Fibroblast of peridontal ligament (primary cell): ENCODE measurements around the gene TSPO2.
A peak's percentile ranks its signal among the peaks of the same experiment; 100 is the strongest.

Source experiments
- DNase-seq: peaks from one replicate; pipeline ENCODE4 v3.0.0-alpha.2; 2010; ENCODE audit errors: extremely low read depth

The TSPO2 gene

DNA sequence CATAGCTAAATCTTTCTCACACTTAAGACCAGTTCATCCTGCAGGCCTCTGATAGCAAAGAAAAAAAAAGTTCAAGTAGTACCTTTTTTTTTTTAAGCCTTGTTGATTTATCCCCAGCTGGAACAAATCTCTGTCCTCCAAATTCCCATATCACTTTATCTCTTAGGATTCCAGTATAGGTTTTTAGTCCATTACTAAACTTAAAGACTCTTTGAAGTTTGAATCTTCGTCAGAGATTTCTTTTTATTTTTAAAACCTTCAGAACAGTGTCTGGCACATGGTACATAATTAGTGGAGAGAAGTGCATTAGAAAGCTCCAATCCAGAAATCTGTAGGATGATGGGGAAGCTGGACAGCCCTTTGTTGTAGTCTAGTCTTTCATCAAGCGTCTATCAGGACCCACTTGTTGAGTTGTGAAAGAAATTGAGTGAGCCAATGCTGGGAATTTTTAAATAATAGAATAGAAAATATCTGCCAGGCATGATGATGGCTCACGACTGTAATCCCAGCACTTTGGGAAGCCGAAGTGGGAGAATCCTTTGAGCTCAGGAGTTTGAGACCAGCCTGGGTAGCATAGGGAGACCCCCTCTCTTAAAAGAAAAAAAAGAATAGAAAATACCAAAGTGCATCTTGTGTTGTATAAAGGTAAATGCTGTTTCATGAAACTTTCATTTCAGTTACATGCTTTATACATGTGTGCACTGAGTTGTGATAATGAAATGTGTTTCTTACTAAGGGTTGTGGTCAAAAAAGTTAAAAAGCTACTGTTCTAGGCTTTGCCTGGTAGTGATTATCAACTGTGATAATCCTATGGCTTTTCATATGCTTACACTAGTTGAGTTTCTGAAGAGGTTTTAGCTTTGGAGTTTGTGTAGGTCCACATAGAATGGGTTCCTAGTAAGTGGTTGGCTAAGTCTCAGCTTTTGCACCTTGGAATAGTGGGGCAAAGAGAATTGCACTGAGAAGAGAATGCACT, 33.7 kb downstream of the TSPO2 start:
- no peak for DNase-seq

DNA sequence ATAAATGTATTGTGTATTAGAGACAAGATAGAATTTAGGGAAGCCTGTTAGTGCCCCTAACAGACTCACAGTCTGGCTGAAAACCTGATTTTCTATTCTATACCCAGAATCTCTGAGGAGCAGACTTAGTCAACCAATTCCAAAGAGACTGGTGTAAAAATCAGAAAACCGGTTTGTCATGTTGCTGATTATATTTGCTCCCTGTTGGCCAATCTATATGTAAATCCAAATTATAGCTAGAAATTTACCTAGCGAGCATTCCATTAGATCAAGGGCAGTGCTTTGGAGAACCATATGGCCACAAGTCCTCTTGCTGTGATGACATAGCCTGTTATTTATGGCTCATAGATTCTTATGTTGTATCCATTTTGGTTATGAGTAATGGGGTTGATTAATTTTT, 35.3 kb downstream of the TSPO2 start:
- no peak for DNase-seq

DNA sequence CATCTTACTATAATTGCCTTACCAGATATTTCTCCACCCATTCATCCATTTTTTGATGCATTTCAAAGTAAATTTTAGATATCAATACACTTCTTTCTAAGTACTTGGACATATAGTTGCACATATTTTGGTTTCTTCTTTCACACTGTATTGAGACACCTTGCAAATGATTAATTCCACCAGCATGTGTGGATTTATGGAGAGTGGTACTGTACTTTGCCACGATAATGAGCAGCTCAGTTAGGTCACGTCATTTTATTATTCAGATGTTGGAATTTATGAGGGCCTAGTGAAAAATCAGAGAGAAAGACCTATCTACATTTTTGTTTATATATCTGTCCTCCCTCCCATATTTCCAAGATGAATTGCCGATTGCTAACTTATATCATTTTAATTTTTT, 35.8 kb downstream of the TSPO2 start:
- DNase-seq, result no peak

DNA sequence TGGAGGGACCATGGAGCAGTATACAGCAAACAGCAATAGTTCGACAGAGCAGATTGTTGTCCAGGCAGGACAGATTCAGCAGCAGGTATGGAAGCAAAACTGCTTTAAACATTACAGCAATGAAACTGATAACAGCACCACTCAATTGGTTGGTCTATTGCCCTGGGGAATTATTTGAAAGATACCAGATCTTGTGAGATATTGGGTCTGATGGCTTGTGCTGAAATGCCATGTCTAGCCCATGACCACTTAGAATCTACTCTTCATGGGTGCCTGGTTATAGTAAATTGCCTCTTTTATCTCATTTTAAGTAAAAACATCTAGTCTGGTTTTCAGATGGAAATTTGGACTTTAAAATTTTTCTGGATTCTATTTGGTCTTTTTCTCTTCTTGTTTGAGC, 36.8 kb downstream of the TSPO2 start:
- DNase-seq, result no peak

DNA sequence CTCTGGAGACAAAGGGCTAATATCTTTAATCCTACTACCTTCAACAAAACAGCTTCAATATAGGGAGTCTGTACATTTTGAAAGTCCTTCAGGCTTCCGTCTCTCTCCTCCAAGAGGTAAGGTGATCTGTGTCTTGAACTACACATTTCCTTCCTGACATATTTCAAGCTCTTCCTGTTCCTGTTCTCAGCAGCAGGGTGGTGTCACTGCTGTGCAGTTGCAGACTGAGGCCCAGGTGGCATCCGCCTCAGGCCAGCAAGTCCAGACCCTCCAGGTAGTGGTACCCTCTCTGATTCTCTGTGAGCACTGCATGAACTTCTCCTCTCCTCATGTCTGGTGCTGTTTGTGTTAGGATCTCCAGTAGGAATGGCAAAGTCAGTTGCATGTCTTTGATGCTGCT, 38.4 kb downstream of the TSPO2 start:
- no peak for DNase-seq

DNA sequence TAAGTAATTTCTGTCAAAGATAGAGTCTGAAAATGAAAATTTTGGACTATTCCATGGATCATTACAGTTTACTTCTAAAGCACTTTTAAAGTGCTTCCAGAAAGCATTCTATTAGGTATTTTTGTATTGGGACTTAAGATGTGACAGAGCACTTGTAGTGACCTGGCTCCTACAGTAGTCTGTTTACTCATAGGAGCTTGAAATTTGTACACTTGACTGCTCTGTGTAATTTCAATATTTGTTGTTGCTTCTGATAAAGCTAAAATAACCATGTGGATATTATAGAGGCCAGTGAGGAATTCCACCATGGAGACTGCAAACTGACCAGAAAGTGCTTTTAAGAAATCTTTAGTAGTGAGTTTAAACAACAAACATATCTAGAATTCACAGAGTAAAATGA, 40.8 kb downstream of the TSPO2 start:
- DNase-seq, result no peak

DNA sequence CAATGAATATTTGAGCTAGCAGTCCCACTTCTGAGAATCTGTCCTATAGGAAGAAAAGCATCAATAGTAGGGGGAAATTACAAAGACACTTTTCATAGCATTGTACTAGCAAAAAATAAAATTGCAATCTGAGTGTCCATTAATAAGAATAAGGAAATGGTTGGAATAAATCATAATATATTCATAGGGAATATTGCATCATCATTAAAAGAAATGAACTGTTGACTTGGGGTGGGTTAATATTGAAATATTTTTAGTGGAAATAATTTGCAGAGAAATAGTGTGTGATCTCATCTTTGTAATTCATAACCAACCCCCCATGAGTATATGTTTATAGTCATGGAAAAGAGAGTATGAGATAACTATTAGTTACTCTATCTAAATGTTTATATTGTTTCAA, 42.9 kb downstream of the TSPO2 start:
- DNase-seq, result no peak

DNA sequence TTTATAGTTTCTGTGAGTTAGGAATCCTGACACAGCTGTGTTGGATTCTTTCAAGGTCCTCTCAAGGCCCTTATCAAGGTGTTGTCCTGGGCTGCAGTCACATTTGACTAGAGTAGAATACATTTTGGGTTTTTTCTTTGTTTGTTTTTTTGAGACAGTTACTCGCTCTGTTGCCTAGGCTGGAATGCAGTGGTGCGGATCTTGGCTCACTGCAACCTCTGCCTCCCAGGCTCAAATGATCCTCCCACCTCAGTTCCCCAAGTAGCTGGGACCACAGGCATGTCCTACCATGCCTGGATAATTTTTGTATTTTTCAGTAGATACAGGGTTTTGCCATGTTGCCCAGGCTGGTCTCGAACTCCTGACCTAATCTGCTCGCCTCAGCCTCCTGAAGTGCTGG, 46.2 kb downstream of the TSPO2 start:
- DNase-seq, result peak; percentile 36

DNA sequence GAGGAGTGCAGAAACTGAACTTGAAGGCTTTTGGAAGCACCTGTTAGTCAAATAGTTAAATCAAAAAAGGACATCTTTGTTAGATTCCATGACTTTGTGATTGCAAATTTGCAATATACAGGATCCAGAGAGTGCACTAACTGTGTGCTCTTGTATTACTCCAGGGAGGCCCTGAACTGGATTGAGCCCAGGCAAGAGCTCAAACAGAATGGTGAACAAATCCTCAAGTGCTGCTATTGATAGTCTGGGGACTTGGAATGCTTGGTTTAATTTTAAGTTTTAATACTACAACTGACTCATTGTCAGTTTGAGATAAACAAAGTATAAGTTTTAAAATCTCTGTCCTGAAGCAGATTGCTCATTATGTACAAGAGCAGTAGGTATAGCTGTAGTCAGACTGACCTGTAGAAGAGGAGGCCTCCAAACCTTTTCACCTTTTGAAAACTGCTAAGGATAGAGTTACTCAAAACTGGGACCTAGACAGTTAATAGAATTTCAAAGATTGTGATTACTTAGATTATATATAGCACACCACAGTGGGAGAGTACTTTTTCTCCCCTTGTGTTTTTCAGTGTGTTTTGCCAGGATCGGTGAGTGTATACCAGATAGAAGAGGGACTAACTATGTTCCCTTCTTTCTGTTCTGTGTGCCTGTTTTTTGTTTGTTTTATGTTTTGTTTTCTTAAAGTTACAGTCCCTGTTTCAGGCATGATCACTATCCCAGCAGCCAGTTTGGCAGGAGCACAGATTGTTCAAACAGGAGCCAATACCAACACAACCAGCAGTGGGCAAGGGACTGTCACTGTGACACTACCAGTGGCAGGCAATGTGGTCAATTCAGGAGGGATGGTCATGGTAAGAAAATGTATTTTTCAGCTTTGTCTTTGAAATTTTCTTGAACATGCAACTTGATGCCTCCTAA, 48.8 kb downstream of the TSPO2 start:
- no peak for DNase-seq

DNA sequence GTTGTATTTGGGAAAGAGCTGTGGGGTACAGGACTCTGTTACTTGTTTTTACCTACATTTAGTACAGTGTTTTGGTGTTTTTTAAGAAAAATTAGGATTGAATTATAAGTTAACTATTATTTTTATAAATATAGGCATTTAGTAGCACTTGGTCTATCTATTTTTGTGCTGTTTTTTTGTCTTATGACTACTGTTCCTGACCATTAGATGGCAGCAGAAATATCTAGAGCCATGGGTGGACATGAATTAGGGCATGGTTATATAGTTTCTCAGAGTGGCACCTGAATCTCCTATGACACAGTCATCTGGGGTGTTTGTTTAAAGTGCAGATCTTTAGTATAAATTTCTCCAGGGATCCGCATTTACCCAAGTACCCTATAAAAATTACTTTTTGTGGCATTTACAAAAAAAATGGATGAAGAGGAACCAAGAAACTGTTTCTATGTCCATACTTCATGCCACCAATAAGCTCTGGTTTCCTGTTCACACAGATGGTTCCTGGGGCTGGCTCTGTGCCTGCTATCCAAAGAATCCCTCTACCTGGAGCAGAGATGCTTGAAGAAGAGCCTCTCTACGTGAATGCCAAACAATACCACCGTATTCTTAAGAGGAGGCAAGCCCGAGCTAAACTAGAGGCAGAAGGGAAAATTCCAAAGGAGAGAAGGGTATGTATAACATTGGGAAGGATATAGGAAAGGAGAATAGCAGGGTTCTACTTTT, 50.3 kb downstream of the TSPO2 start:
- DNase-seq, result peak; percentile 48

DNA sequence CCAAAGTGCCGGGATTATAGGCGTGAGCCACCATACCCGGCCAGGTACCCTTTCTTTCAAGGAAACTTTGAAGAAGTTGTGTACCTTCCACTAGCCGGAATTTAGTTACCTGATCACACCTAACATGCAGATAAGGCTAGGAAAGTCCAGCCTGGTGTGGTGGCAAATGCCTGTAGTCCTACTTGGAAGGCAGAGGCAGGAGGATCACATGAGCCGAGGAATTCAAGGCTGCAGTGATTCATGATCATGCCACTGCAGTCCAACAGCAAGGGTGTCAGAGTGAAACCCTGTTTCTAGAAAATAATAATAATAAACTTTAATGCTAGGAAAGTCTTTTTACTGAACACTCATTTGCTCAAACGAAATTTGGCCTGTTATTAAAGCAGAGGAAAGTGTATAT, 51.5 kb downstream of the TSPO2 start:
- peak; percentile 35 for DNase-seq
